GM23338 (cell line): ENCODE results near the gene GPD2. TPM values are rescaled to one million over a fixed set of nuclear protein-coding genes. Genes with fewer than 3 reads are reported as not detected.

Experiments used
- ATAC-seq: fragments of 200-7000 bp; cut with Tn5 transposase; 3 replicates; pipeline ENCODE4 v1.9.1; 2020
- DNase-seq: peaks from one replicate; pipeline ENCODE4 v3.0.0-alpha.2; 2015; ENCODE audit warnings: low spot score
- H2AFZ ChIP-seq: fragments of 200-600 bp; sonication (generic); 2 replicates; pipeline ENCODE4 v1.8.0; 2016; ENCODE audit warnings: antibody characterized with exemption, mild to moderate bottlenecking, moderate library complexity
- H3F3A ChIP-seq: fragments of 200-600 bp; sonication (generic); replicated peaks from 2 replicates; pipeline ENCODE4 v1.8.0; 2017; ENCODE audit warnings: antibody characterized with exemption, mixed run types, low read depth
- H3K27ac ChIP-seq: fragments of 200-600 bp; sonication (generic); 2 replicates; pipeline ENCODE4 v1.6.1; 2016; ENCODE audit warnings: low read depth
- H3K27me3 ChIP-seq: fragments of 200-600 bp; sonication (generic); 2 replicates; pipeline ENCODE4 v1.8.0; 2016; ENCODE audit warnings: mild to moderate bottlenecking, mixed run types, moderate library complexity; ENCODE audit not compliant: insufficient read depth
- H3K36me3 ChIP-seq: fragments of 200-600 bp; sonication (generic); 2 replicates; pipeline ENCODE4 v1.8.0; 2016; ENCODE audit warnings: mild to moderate bottlenecking; ENCODE audit not compliant: insufficient read depth
- H3K4me1 ChIP-seq: fragments of 200-600 bp; sonication (generic); 2 replicates; pipeline ENCODE4 v1.8.0; 2016; ENCODE audit warnings: mild to moderate bottlenecking, moderate library complexity; ENCODE audit not compliant: insufficient read depth
- H3K4me2 ChIP-seq: fragments of 200-600 bp; sonication (generic); 2 replicates; pipeline ENCODE4 v1.7.1; 2017; ENCODE audit warnings: mixed run types
- H3K4me3 ChIP-seq: fragments of 200-600 bp; sonication (generic); 2 replicates; pipeline ENCODE4 v1.6.1; 2016; ENCODE audit warnings: mixed run types
- H3K79me2 ChIP-seq: fragments of 200-600 bp; sonication (generic); replicated peaks from 2 replicates; pipeline ENCODE4 v1.8.0; 2017; ENCODE audit warnings: mild to moderate bottlenecking; ENCODE audit not compliant: insufficient read depth
- H3K9me2 ChIP-seq: fragments of 200-600 bp; sonication (generic); 2 replicates; pipeline ENCODE4 v1.8.0; 2017; ENCODE audit not compliant: insufficient read depth
- H4K20me1 ChIP-seq: fragments of 200-600 bp; sonication (generic); replicated peaks from 2 replicates; pipeline ENCODE4 v1.8.0; 2017; ENCODE audit warnings: mild to moderate bottlenecking; ENCODE audit not compliant: insufficient read depth
- H3K27ac Mint-ChIP-seq: 2 replicates; pipeline ENCODE4 v1.8.0; 2020; ENCODE audit warnings: inconsistent platforms, mild to moderate bottlenecking, moderate library complexity, mixed read lengths
- H3K27me3 Mint-ChIP-seq: 3 replicates; pipeline ENCODE4 v1.8.0; 2022; ENCODE audit warnings: low read depth, mild to moderate bottlenecking, moderate library complexity, mixed read lengths, inconsistent platforms; ENCODE audit not compliant: insufficient read depth, poor library complexity
- H3K36me3 Mint-ChIP-seq: 3 replicates; pipeline ENCODE4 v1.8.0; 2021; ENCODE audit warnings: low read depth, mild to moderate bottlenecking, inconsistent platforms, moderate library complexity, mixed read lengths
- H3K4me1 Mint-ChIP-seq: 3 replicates; pipeline ENCODE4 v1.8.0; 2020; ENCODE audit warnings: mild to moderate bottlenecking, inconsistent platforms, mixed read lengths
- H3K4me3 Mint-ChIP-seq: 3 replicates; pipeline ENCODE4 v1.8.0; 2021; ENCODE audit warnings: moderate library complexity, mild to moderate bottlenecking, inconsistent platforms, mixed read lengths
- H3K9me3 Mint-ChIP-seq: 3 replicates; pipeline ENCODE4 v1.8.0; 2020; ENCODE audit warnings: moderate library complexity, mild to moderate bottlenecking, inconsistent platforms, mixed read lengths
- EZH2 ChIP-seq: fragments of 200-600 bp; sonication (generic); IDR thresholded peaks from one replicate; pipeline ENCODE4 v1.8.0; 2017; ENCODE audit warnings: antibody characterized with exemption, mild to moderate bottlenecking, low read depth; ENCODE audit not compliant: unreplicated experiment
- JUNB ChIP-seq: IDR thresholded peaks from one replicate; pipeline ENCODE4 v1.6.1; 2016; ENCODE audit warnings: antibody characterized with exemption; ENCODE audit not compliant: unreplicated experiment
- NANOG ChIP-seq: IDR thresholded peaks from 2 replicates; pipeline ENCODE4 v1.6.1; 2016; ENCODE audit warnings: antibody characterized with exemption, borderline replicate concordance
- POLR2AphosphoS5 ChIP-seq: IDR thresholded peaks from 2 replicates; pipeline ENCODE4 v1.6.1; 2016; ENCODE audit warnings: antibody characterized with exemption, low read depth
- REST ChIP-seq: IDR thresholded peaks from one replicate; pipeline ENCODE4 v1.6.1; 2018; ENCODE audit warnings: antibody characterized with exemption; ENCODE audit not compliant: unreplicated experiment
- STAT1 ChIP-seq: IDR thresholded peaks from one replicate; pipeline ENCODE4 v1.6.1; 2016; ENCODE audit warnings: antibody characterized with exemption; ENCODE audit not compliant: unreplicated experiment
- ZNF114 ChIP-seq: fragments of 250-450 bp; sonication (Bioruptor Pico); IDR thresholded peaks from 2 replicates; pipeline ENCODE4 v1.5.0; 2020; ENCODE audit warnings: mild to moderate bottlenecking, moderate library complexity
- ZNF331 ChIP-seq: fragments of 250-450 bp; sonication (Bioruptor Pico); IDR thresholded peaks from 2 replicates; pipeline ENCODE4 v1.5.0; 2020; ENCODE audit warnings: low read depth, mild to moderate bottlenecking, moderate library complexity
- ZNF462 ChIP-seq: fragments of 250-450 bp; sonication (Bioruptor Pico); IDR thresholded peaks from 2 replicates; pipeline ENCODE4 v1.5.0; 2020; ENCODE audit warnings: mild to moderate bottlenecking, moderate library complexity
- polyA plus RNA-seq: library from polyadenylated mRNA; unstranded; fragments of >200 nt; fragmentation: Nextera tagmentation; extraction: Ambion mirVana; gene quantifications from 2 replicates; pipeline ENCODE4 v1.2.1, GENCODE V29; 2016
- total RNA-seq: library from RNA; depleted of rRNA; stranded (reverse); fragments of >200 nt; shearing (Covaris generic); gene quantifications from 2 replicates; pipeline ENCODE4 v1.2.3, GENCODE V29; 2014

GPD2 gene
- total and polyA plus RNA-seq, 2 experiments from 2014 or later, result 9.4 to 67.4 TPM

- no peak for TF ChIP-seq ZNF462 (CRISPR knock-in tag)
Observed at GRCh38 chr2:156421851-156422250, 14.3 kb upstream of the GPD2 start (continued).

- Mint-ChIP-seq H3K4me1 (peaks cover 5% of the 10 kb centered on the region; the same call in 1 of the 3 replicates), H3K27me3 (peaks cover 2% of the 10 kb centered on the region), H3K36me3 (no peaks in the 10 kb centered on the region), H3K27ac (no peak overlapping the region), H3K4me3 (no peak overlapping the region), H3K9me3 (no peaks in the 10 kb centered on the region; the same call in 2 of the 3 replicates)
- no peak overlapping the region for H3K4me3 ChIP-seq
- H2AFZ ChIP-seq, result no peak overlapping the region
- H4K20me1 ChIP-seq, result no peaks in the 10 kb centered on the region
- no peaks in the 10 kb centered on the region for H3K27me3 ChIP-seq
- ATAC-seq (no peak), DNase-seq (no peak)
- no peaks in the 10 kb centered on the region for H3K79me2 ChIP-seq
- no peak overlapping the region for H3K4me2 ChIP-seq
- H3K9me2 ChIP-seq, result no peaks in the 10 kb centered on the region
- H3K4me1 ChIP-seq, result no peaks in the 10 kb centered on the region
- no peaks in the 10 kb centered on the region for H3F3A ChIP-seq
- H3K27ac ChIP-seq, result no peak overlapping the region
- H3K36me3 ChIP-seq, result no peaks in the 10 kb centered on the region
- TF ChIP-seq NANOG (no peak), POLR2AphosphoS5 (no peak), ZNF331 (CRISPR knock-in tag) (no peak), JUNB (no peak), EZH2 (no peak), REST (no peak), STAT1 (no peak), ZNF114 (no peak)
Observed at GRCh38 chr2:156423674-156424282, 12.4 kb upstream of the GPD2 start.
